ENCODE results near the gene PAQR5.
"Not testable (repeated sequence)": the region's sequence is repeated elsewhere in the genome, so short reads cannot be mapped to it uniquely, and the experiment has no call there.

DNA sequence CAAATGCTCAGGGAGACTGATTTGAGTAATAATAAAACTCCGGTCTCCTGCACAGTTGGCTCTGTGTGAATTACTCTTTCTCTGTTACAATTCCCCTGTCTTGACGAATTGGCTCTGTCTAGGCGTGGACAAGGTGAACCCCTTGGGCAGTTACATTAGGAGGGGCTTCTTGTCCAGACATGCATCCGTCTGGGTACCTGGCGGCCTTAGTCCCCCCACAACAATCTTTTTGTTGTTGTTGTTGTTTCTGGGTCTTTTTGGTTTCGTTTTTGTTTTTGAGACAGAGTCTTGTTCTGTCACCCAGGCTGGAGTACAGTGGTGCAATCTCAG, 40.5 kb downstream of the PAQR5 start:
- TF ChIP-seq ATF3 (CRISPR knock-in tag; conservative IDR thresholded peaks at IDR 0.05); GRHL2 (CRISPR knock-in tag; IDR thresholded peaks at IDR 0.05; ENCODE audit: insufficient replicate concordance, severe bottlenecking); MAX (CRISPR knock-in tag; IDR thresholded peaks at IDR 0.05): not testable (repeated sequence)
- TF ChIP-seq, protein P1, sequence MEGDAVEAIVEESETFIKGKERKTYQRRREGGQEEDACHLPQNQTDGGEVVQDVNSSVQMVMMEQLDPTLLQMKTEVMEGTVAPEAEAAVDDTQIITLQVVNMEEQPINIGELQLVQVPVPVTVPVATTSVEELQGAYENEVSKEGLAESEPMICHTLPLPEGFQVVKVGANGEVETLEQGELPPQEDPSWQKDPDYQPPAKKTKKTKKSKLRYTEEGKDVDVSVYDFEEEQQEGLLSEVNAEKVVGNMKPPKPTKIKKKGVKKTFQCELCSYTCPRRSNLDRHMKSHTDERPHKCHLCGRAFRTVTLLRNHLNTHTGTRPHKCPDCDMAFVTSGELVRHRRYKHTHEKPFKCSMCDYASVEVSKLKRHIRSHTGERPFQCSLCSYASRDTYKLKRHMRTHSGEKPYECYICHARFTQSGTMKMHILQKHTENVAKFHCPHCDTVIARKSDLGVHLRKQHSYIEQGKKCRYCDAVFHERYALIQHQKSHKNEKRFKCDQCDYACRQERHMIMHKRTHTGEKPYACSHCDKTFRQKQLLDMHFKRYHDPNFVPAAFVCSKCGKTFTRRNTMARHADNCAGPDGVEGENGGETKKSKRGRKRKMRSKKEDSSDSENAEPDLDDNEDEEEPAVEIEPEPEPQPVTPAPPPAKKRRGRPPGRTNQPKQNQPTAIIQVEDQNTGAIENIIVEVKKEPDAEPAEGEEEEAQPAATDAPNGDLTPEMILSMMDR (IDR thresholded peaks at IDR 0.05), result not testable (repeated sequence)

All from WTC11 (cell line).